Frontal cortex (tissue), 1 donor: ENCODE results near the gene ZNF148. TPM values are rescaled to one million over a fixed set of nuclear protein-coding genes. Genes with fewer than 3 reads are reported as not detected.

ENCODE experiments used
- small RNA-seq: library from RNA; depleted of rRNA; stranded (forward); fragments of <200 nt; gene quantifications from one replicate; pipeline ENCODE3, GENCODE V24; 2014
- total RNA-seq: library from RNA; depleted of rRNA; stranded (reverse); fragments of >200 nt; gene quantifications from one replicate; pipeline ENCODE4 v1.2.3, GENCODE V29; 2014

The ZNF148 gene
- total RNA-seq, 1 donor from 2014 or later: 106 TPM

Small RNAs within 50 kb of the gene (small RNA-seq; reads per million reads assigned to genes)
- gene RNU6-232P: not detected

Other genes with a start within 250 kb of the ZNF148 start
- gene SLC12A8, start 162.6 kb downstream of the ZNF148 start, total RNA-seq: 2.4 TPM
- 106 TPM for gene SNX4, start 144.9 kb upstream of the ZNF148 start, total RNA-seq
- gene OSBPL11, start 220.2 kb upstream of the ZNF148 start, total RNA-seq: 24.5 TPM